ENCODE data around the gene PTGES3L. TPM values are rescaled to one million over a fixed set of nuclear protein-coding genes. Genes with fewer than 3 reads are reported as not detected.
"Not testable (repeated sequence)": the region's sequence is repeated elsewhere in the genome, so short reads cannot be mapped to it uniquely, and the experiment has no call there.

Gene PTGES3L
- total RNA-seq, 1 donor from 2014 or later: 2.9 TPM

GRCh38 chr17:42985225-42985624 lies 5.3 kb upstream of the PTGES3L start:
- no peak for DNase-seq (ENCODE audit: low spot score in 2 of 2)
- no peak for FAIRE-seq

- DNase-seq (ENCODE audit: low spot score in 2 of 2): no peak
- FAIRE-seq: no peak
Observed at GRCh38 chr17:42982266-42982665, 2.4 kb upstream of the PTGES3L start.

GRCh38 chr17:42980766-42981397 lies 1.0 kb upstream of the PTGES3L start:
- DNase-seq (ENCODE audit: low spot score in 2 of 2) (peak in 1 of 2 donors; percentile 53), FAIRE-seq (no peak)

GRCh38 chr17:42980274-42980765 lies 440 bp upstream of the PTGES3L start, which contains the start of gene RUNDC1:
RUNDC1 (plus strand) TSS chr17:42980565; CDS start chr17:42980577, 12 bp downstream.
- no peak for FAIRE-seq
- DNase-seq (ENCODE audit: low spot score in 2 of 2): peak; percentile 96 to 97

GRCh38 chr17:42975701-42976100 lies 4.2 kb downstream of the PTGES3L start:
- not testable (repeated sequence) for FAIRE-seq; DNase-seq (ENCODE audit: low spot score in 2 of 2)

- FAIRE-seq: no peak
- no peak for DNase-seq (ENCODE audit: low spot score in 2 of 2)
Observed at GRCh38 chr17:42975265-42975664, 4.6 kb downstream of the PTGES3L start.

GRCh38 chr17:42973323-42973722 lies 6.6 kb downstream of the PTGES3L start:
- not testable (repeated sequence) for FAIRE-seq

GRCh38 chr17:42971589-42971988 lies 8.3 kb downstream of the PTGES3L start:
- FAIRE-seq (no peak), DNase-seq (ENCODE audit: low spot score in 2 of 2) (no peak)

More at GRCh38 chr17:42973323-42973722, 6.6 kb downstream of the PTGES3L start:
- not testable (repeated sequence) for DNase-seq (ENCODE audit: low spot score in 2 of 2)

- no peak for FAIRE-seq
- DNase-seq (ENCODE audit: low spot score in 2 of 2): no peak
Observed at GRCh38 chr17:42969001-42969581, 10.8 kb downstream of the PTGES3L start.

- DNase-seq (ENCODE audit: low spot score in 2 of 2) (no peak), FAIRE-seq (no peak)
Observed at GRCh38 chr17:42967925-42968324, 12.0 kb downstream of the PTGES3L start.

GRCh38 chr17:42964161-42964932 lies 15.5 kb downstream of the PTGES3L start, which contains the start of gene AARSD1:
AARSD1 (minus strand) TSS chr17:42964454; CDS start chr17:42964440, 14 bp downstream.
- peak; percentile 73 to 83 for DNase-seq (ENCODE audit: low spot score in 2 of 2)
- FAIRE-seq: no peak

GRCh38 chr17:42953669-42954068 lies 26.2 kb downstream of the PTGES3L start:
- DNase-seq (ENCODE audit: low spot score in 2 of 2) (no peak), FAIRE-seq (no peak)

GRCh38 chr17:42950044-42950783 lies 29.7 kb downstream of the PTGES3L start:
- FAIRE-seq: no peak
- DNase-seq (ENCODE audit: low spot score in 2 of 2): no peak

GRCh38 chr17:42946812-42947211 lies 33.1 kb downstream of the PTGES3L start:
- FAIRE-seq (no peak), DNase-seq (ENCODE audit: low spot score in 2 of 2) (no peak)

- DNase-seq (ENCODE audit: low spot score in 2 of 2) (no peak), FAIRE-seq (no peak)
Observed at GRCh38 chr17:42944211-42944610, 35.7 kb downstream of the PTGES3L start.

- DNase-seq (ENCODE audit: low spot score in 2 of 2) (peak in 1 of 2 donors; percentile 54), FAIRE-seq (no peak)
Observed at GRCh38 chr17:42937712-42938596, 41.9 kb downstream of the PTGES3L start.

GRCh38 chr17:42929497-42929844 lies 50.4 kb downstream of the PTGES3L start:
- DNase-seq (ENCODE audit: low spot score in 2 of 2) (no peak), FAIRE-seq (no peak)

- FAIRE-seq: no peak
- DNase-seq (ENCODE audit: low spot score in 2 of 2): peak in 1 of 2 donors; percentile 37
Observed at GRCh38 chr17:42928714-42929496, 51.0 kb downstream of the PTGES3L start.

- DNase-seq (ENCODE audit: low spot score in 2 of 2): no peak
- no peak for FAIRE-seq
Observed at GRCh38 chr17:42924891-42925290, 55.0 kb downstream of the PTGES3L start.
